Sigmoid colon (tissue), 4 donors: ENCODE results near the gene EPHA8.

Experiments
- EP300 ChIP-seq, 4 donors: sonication (generic); formaldehyde crosslinking; IDR thresholded peaks; one replicate each; pipeline ENCODE4 v1.6.1; 2017; ENCODE audit warnings: antibody characterized with exemption in 4 of 4
- POLR2A ChIP-seq, 2 donors: fragments of 450-650 bp; IDR thresholded peaks; one replicate each; pipeline ENCODE4 v1.6.1; 2016; ENCODE audit warnings: antibody characterized with exemption in 2 of 2, mild to moderate bottlenecking in 2 of 2, moderate library complexity in 2 of 2
- POLR2AphosphoS5 ChIP-seq, 4 donors: sonication (generic); formaldehyde crosslinking; IDR thresholded peaks; one replicate each; pipeline ENCODE4 v1.6.1; 2017; ENCODE audit warnings: antibody characterized with exemption in 4 of 4
- TF ChIP-seq, protein P1 (sequence below), 4 experiments: fragments of 450-650 bp in 3 of 4; fragments of 200-600 bp in 1 of 4; IDR thresholded peaks; one replicate each; pipeline ENCODE4 v1.5.1; 2016 to 2019; ENCODE audit warnings: antibody characterized with exemption in 4 of 4, mild to moderate bottlenecking in 3 of 4, moderate library complexity in 2 of 4

DNA sequence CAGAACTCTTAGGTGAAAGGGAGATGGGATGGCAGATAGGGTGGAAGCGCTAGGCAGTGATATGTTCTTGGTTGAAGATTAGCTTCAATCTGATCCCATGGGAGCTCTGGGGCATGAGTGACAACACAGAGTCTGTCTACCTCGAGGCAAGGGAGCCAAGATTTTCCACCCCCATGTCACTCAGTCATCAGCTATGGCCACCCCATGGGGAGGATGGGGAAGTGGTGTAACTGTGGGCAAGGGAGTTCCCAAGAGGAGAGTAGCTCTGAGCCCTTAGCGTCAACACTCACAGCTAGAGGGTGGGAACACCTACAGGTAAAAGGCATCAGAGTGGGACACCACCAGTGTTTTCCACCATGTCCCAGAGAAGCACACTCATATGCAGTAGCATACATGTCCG lies 42.9 kb downstream of the EPHA8 start:
- TF ChIP-seq, protein P1, sequence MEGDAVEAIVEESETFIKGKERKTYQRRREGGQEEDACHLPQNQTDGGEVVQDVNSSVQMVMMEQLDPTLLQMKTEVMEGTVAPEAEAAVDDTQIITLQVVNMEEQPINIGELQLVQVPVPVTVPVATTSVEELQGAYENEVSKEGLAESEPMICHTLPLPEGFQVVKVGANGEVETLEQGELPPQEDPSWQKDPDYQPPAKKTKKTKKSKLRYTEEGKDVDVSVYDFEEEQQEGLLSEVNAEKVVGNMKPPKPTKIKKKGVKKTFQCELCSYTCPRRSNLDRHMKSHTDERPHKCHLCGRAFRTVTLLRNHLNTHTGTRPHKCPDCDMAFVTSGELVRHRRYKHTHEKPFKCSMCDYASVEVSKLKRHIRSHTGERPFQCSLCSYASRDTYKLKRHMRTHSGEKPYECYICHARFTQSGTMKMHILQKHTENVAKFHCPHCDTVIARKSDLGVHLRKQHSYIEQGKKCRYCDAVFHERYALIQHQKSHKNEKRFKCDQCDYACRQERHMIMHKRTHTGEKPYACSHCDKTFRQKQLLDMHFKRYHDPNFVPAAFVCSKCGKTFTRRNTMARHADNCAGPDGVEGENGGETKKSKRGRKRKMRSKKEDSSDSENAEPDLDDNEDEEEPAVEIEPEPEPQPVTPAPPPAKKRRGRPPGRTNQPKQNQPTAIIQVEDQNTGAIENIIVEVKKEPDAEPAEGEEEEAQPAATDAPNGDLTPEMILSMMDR (IDR thresholded peaks at IDR 0.05): no peak
- TF ChIP-seq EP300 (IDR thresholded peaks at IDR 0.05): no peak
- TF ChIP-seq POLR2AphosphoS5 (IDR thresholded peaks at IDR 0.05): no peak
- no peak for TF ChIP-seq POLR2A (IDR thresholded peaks at IDR 0.05)
